ENCODE measurements around the gene SNAI3.

The SNAI3 gene

DNA sequence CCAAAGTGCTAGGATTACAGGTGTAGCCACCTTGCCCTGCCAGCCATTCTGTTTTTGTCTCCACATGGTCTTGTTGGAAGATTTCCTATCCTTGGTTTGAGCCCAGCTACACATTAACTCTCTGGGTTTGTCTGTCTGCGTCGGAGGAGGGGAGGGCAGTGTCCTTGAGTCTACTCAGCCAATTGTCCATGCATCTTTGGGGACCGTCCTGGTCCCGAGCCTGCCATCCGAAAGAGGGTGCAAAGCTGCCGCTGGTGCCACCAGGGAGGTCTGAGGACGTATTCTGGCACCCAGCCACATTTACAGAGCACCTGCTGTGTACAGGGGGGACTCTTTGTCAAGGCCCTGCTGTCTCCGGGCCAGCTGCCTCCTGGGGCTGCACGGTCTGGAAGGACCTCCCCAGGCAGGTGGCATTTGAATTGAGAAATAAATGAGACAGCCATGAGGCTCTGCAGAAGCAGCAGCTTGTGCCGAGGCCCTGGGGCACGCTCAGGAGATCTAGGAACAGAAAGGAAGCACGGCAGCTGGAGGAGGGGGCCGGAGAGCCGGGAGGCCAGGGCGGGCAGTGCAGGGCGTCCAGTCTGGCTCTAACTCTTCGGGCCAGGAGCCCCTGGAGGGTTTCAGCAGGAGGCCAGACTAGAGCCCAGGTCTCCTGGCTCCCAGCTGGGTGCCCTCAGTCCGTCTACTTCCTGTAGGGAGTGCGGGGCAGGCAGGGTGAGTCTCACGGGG, 36.9 kb downstream of the SNAI3 start:
- Histone ChIP-seq H3K9ac (ENCODE audit: low read length in 2 of 2) (no peak overlapping the region), H3K4me3 (ENCODE audit: low read length in 2 of 2) (no peak overlapping the region), H3K27ac (ENCODE audit: low read length) (no peak overlapping the region), H3K36me3 (ENCODE audit: control insufficient read depth in 2 of 2, insufficient read depth in 2 of 2, low read length in 2 of 2) (peaks cover 0 to 5% of the 10 kb centered on the region in 2 donors), H3K4me1 (ENCODE audit: control insufficient read depth, insufficient read depth, low read length) (peaks cover 7% of the 10 kb centered on the region), H3K27me3 (ENCODE audit: control insufficient read depth in 1 of 2, insufficient read depth in 2 of 2, low read length in 2 of 2) (peaks cover 6 to 15% of the 10 kb centered on the region in 2 donors), H3K9me3 (ENCODE audit: control insufficient read depth in 2 of 2, low read length in 2 of 2) (no peaks in the 10 kb centered on the region)

DNA sequence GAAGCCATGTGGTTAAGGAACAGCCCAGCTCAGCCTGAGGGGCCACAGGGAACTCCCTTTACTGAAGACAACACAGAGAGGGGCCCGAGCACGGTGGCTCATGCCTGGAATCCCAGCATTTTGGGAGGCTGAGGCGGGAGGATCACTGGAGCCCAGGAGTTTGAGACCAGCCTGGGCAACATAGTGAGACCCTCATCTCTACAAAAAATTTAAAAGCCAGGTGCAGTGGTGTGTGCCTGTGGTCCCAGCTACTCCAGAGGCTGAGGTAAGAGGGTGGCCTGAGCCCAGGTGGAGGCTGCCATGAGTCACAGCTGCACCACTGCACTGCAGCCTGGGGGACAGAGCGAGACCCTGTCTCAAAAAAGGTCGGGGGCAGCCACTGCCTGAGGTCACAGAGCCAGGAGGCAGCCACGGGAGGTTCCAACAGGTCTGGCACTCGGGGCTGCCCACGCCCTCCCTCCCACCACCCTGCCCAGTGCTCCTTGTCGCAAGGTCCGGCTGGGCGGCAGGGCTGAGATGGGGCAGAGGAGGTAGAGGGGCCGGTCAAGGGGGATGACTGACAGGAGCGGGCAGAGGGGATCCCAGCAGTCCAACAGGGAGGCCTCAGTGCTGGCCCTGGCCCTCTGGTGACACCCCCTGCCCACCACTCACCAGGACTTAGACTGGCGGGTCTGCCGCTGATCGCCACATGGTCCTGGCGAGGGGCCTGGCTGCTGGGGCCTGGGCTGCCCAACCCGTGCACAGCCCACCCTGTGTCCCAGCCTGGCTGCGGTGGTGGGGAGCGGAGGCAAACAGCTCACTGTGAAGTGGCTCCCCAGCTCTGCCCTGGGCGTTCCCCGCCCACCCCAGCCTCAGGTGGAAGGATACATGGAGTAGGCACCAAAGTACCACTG, 38.9 kb downstream of the SNAI3 start:
- H3K4me1 ChIP-seq (ENCODE audit: control insufficient read depth, insufficient read depth, low read length) = peaks cover 7% of the 10 kb centered on the region
- no peak overlapping the region for H3K4me3 ChIP-seq (ENCODE audit: low read length in 2 of 2)
- H3K9ac ChIP-seq (ENCODE audit: low read length in 2 of 2) = no peak overlapping the region
- peaks cover 6 to 15% of the 10 kb centered on the region in 2 donors for H3K27me3 ChIP-seq (ENCODE audit: control insufficient read depth in 1 of 2, insufficient read depth in 2 of 2, low read length in 2 of 2)
- H3K27ac ChIP-seq (ENCODE audit: low read length) = no peak overlapping the region
- H3K9me3 ChIP-seq (ENCODE audit: control insufficient read depth in 2 of 2, low read length in 2 of 2) = no peaks in the 10 kb centered on the region
- H3K36me3 ChIP-seq (ENCODE audit: control insufficient read depth in 2 of 2, insufficient read depth in 2 of 2, low read length in 2 of 2) = no peaks in the 10 kb centered on the region

GRCh38 chr16:88646345-88647034, 39.8 kb downstream of the SNAI3 start:
- no peaks in the 10 kb centered on the region for H3K36me3 ChIP-seq (ENCODE audit: control insufficient read depth in 2 of 2, insufficient read depth in 2 of 2, low read length in 2 of 2)
- H3K9ac ChIP-seq (ENCODE audit: low read length in 2 of 2) = no peak overlapping the region
- no peak overlapping the region for H3K4me3 ChIP-seq (ENCODE audit: low read length in 2 of 2)
- peaks cover 6% of the 10 kb centered on the region for H3K4me1 ChIP-seq (ENCODE audit: control insufficient read depth, insufficient read depth, low read length)
- H3K27ac ChIP-seq (ENCODE audit: low read length) = no peak overlapping the region
- peaks cover 4 to 11% of the 10 kb centered on the region in 2 donors for H3K27me3 ChIP-seq (ENCODE audit: control insufficient read depth in 1 of 2, insufficient read depth in 2 of 2, low read length in 2 of 2)
- no peaks in the 10 kb centered on the region for H3K9me3 ChIP-seq (ENCODE audit: control insufficient read depth in 2 of 2, low read length in 2 of 2)

- Histone ChIP-seq H3K36me3 (ENCODE audit: control insufficient read depth in 2 of 2, insufficient read depth in 2 of 2, low read length in 2 of 2) (no peaks in the 10 kb centered on the region), H3K9me3 (ENCODE audit: control insufficient read depth in 2 of 2, low read length in 2 of 2) (no peaks in the 10 kb centered on the region), H3K4me3 (ENCODE audit: low read length in 2 of 2) (no peak overlapping the region), H3K27me3 (ENCODE audit: control insufficient read depth in 1 of 2, insufficient read depth in 2 of 2, low read length in 2 of 2) (peaks cover 0 to 7% of the 10 kb centered on the region in 2 donors), H3K27ac (ENCODE audit: low read length) (no peak overlapping the region), H3K9ac (ENCODE audit: low read length in 2 of 2) (no peak overlapping the region), H3K4me1 (ENCODE audit: control insufficient read depth, insufficient read depth, low read length) (peaks cover 3% of the 10 kb centered on the region)
These were observed 40.4 kb downstream of the SNAI3 start for GRCh38 chr16:88645941-88646340.

- Histone ChIP-seq H3K36me3 (ENCODE audit: control insufficient read depth in 2 of 2, insufficient read depth in 2 of 2, low read length in 2 of 2) (no peaks in the 10 kb centered on the region), H3K9me3 (ENCODE audit: control insufficient read depth in 2 of 2, low read length in 2 of 2) (no peaks in the 10 kb centered on the region), H3K4me1 (ENCODE audit: control insufficient read depth, insufficient read depth, low read length) (peaks cover under 1% of the 10 kb centered on the region), H3K4me3 (ENCODE audit: low read length in 2 of 2) (no peak overlapping the region), H3K27me3 (ENCODE audit: control insufficient read depth in 1 of 2, insufficient read depth in 2 of 2, low read length in 2 of 2) (peaks cover 4% of the 10 kb centered on the region in 2 donors), H3K9ac (ENCODE audit: low read length in 2 of 2) (no peak overlapping the region), H3K27ac (ENCODE audit: low read length) (no peak overlapping the region)
These were observed 40.9 kb downstream of the SNAI3 start for GRCh38 chr16:88645455-88645854.

- no peak overlapping the region for H3K9ac ChIP-seq (ENCODE audit: low read length in 2 of 2)
- peaks cover 5% of the 10 kb centered on the region for H3K4me1 ChIP-seq (ENCODE audit: control insufficient read depth, insufficient read depth, low read length)
- H3K4me3 ChIP-seq (ENCODE audit: low read length in 2 of 2) = no peak overlapping the region
- H3K9me3 ChIP-seq (ENCODE audit: control insufficient read depth in 2 of 2, low read length in 2 of 2) = no peaks in the 10 kb centered on the region
- no peaks in the 10 kb centered on the region for H3K36me3 ChIP-seq (ENCODE audit: control insufficient read depth in 2 of 2, insufficient read depth in 2 of 2, low read length in 2 of 2)
- no peak overlapping the region for H3K27ac ChIP-seq (ENCODE audit: low read length)
- H3K27me3 ChIP-seq (ENCODE audit: control insufficient read depth in 1 of 2, insufficient read depth in 2 of 2, low read length in 2 of 2) = peaks cover 18 to 22% of the 10 kb centered on the region in 2 donors
These were observed 42.7 kb downstream of the SNAI3 start for GRCh38 chr16:88643644-88643932.

- H3K36me3 ChIP-seq (ENCODE audit: control insufficient read depth in 2 of 2, insufficient read depth in 2 of 2, low read length in 2 of 2) = no peaks in the 10 kb centered on the region
- no peak overlapping the region for H3K27ac ChIP-seq (ENCODE audit: low read length)
- peaks cover 23 to 27% of the 10 kb centered on the region in 2 donors for H3K27me3 ChIP-seq (ENCODE audit: control insufficient read depth in 1 of 2, insufficient read depth in 2 of 2, low read length in 2 of 2)
- H3K4me3 ChIP-seq (ENCODE audit: low read length in 2 of 2) = no peak overlapping the region
- no peak overlapping the region for H3K9ac ChIP-seq (ENCODE audit: low read length in 2 of 2)
- H3K9me3 ChIP-seq (ENCODE audit: control insufficient read depth in 2 of 2, low read length in 2 of 2) = no peaks in the 10 kb centered on the region
- peaks cover 5% of the 10 kb centered on the region for H3K4me1 ChIP-seq (ENCODE audit: control insufficient read depth, insufficient read depth, low read length)
These were observed 43.2 kb downstream of the SNAI3 start for GRCh38 chr16:88642881-88643643.

DNA sequence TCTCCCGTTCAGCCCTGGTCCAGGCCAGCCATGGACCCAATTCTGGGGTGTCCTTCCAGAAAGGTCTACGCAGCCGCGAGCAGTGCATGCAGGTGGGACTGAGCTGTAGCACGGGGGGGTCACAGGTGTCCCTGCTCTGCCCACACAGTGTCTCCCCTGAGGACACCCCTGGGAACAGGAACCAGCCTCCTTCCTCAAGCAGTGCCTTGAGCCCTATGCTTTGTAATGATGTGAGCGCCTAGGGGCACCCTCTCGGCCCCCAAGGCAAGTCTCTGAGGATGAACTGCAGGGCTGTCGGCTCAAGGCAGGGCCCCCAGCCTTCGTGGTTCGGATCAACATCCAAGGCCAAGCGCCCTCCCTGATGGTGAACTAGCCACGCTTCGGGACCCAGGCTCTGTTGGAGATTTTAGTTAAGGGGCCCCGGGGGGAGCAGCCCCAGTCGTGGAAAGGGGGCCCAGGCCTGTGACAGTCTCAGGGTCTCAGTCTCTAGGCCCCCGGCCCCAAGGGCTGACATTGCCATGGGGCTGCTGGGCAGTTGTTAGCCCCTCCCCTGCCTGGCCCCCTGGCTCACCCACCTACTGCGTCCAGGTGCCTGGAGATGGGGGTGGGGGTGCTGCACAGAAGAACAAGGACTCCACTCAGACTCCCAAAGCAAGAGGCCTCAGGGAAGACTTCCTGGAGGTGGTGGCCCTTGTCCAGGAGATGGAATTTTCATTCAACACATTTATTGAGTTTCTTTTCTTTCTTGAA, 45.6 kb downstream of the SNAI3 start:
- H3K27ac ChIP-seq (ENCODE audit: low read length) = no peak overlapping the region
- peaks cover 30% of the 10 kb centered on the region in 2 donors for H3K27me3 ChIP-seq (ENCODE audit: control insufficient read depth in 1 of 2, insufficient read depth in 2 of 2, low read length in 2 of 2)
- no peaks in the 10 kb centered on the region for H3K9me3 ChIP-seq (ENCODE audit: control insufficient read depth in 2 of 2, low read length in 2 of 2)
- no peak overlapping the region for H3K4me3 ChIP-seq (ENCODE audit: low read length in 2 of 2)
- H3K9ac ChIP-seq (ENCODE audit: low read length in 2 of 2) = no peak overlapping the region
- H3K36me3 ChIP-seq (ENCODE audit: control insufficient read depth in 2 of 2, insufficient read depth in 2 of 2, low read length in 2 of 2) = no peaks in the 10 kb centered on the region
- H3K4me1 ChIP-seq (ENCODE audit: control insufficient read depth, insufficient read depth, low read length) = peaks cover 5% of the 10 kb centered on the region

- Histone ChIP-seq H3K36me3 (ENCODE audit: control insufficient read depth in 2 of 2, insufficient read depth in 2 of 2, low read length in 2 of 2) (no peaks in the 10 kb centered on the region), H3K4me3 (ENCODE audit: low read length in 2 of 2) (no peak overlapping the region), H3K27ac (ENCODE audit: low read length) (no peak overlapping the region), H3K9ac (ENCODE audit: low read length in 2 of 2) (no peak overlapping the region), H3K4me1 (ENCODE audit: control insufficient read depth, insufficient read depth, low read length) (peaks cover 5% of the 10 kb centered on the region), H3K9me3 (ENCODE audit: control insufficient read depth in 2 of 2, low read length in 2 of 2) (no peaks in the 10 kb centered on the region), H3K27me3 (ENCODE audit: control insufficient read depth in 1 of 2, insufficient read depth in 2 of 2, low read length in 2 of 2) (peaks cover 30 to 35% of the 10 kb centered on the region in 2 donors)
These were observed 46.2 kb downstream of the SNAI3 start for GRCh38 chr16:88640039-88640495.

Data from stomach smooth muscle (tissue), 2 donors.